IMR-90 (cell line): ENCODE data around the gene PLEKHH2. TPM values are rescaled to one million over a fixed set of nuclear protein-coding genes. Genes with fewer than 3 reads are reported as not detected.

Experiments
- ATAC-seq: fragments of 200-7000 bp; cut with Tn5 transposase; 2 replicates; pipeline ENCODE4 v1.9.1; 2020; ENCODE audit warnings: low read depth, mild to moderate bottlenecking, moderate library complexity
- BruUV-seq: library from RNA; stranded (reverse); fragments of 400-500 nt; replicated peaks from 2 replicates; lab custom pipeline; 2021; lab: Mats Ljungman, UMichigan
- CTCF ChIA-PET: fragments of 300-600 bp; formaldehyde crosslinking; extraction: SDS; loops from one replicate; lab custom pipeline; 2021; ENCODE audit warnings: antibody characterized with exemption; lab: Yijun Ruan, JAX
- POLR2A ChIA-PET: fragments of 300-600 bp; sonication (Branson Sonifier 250); formaldehyde crosslinking; loops from one replicate; lab custom pipeline; 2022; ENCODE audit warnings: antibody characterized with exemption; ENCODE audit not compliant: unreplicated experiment; lab: Charles Lee
- DNase-seq: peaks from one replicate; pipeline ENCODE4 v3.0.0; 2013
- H2AFZ ChIP-seq: replicated peaks from 2 replicates; pipeline ENCODE3; 2013; ENCODE audit warnings: low read length, mild to moderate bottlenecking; ENCODE audit not compliant: poor library complexity
- H2AK5ac ChIP-seq: 2 replicates; pipeline ENCODE4 v1.6.1; 2013; ENCODE audit warnings: low read depth, low read length, inconsistent platforms
- H2AK9ac ChIP-seq: replicated peaks from 2 replicates; pipeline ENCODE3; 2013; ENCODE audit warnings: mild to moderate bottlenecking, low read depth, low read length, moderate library complexity; ENCODE audit not compliant: poor library complexity
- H2BK120ac ChIP-seq: 2 replicates; pipeline ENCODE4 v1.6.1; 2013; ENCODE audit warnings: low read depth, low read length, inconsistent platforms
- H2BK15ac ChIP-seq: 3 replicates; pipeline ENCODE4 v1.6.1; 2013; ENCODE audit warnings: low read depth, low read length, inconsistent platforms
- H2BK20ac ChIP-seq: 2 replicates; pipeline ENCODE4 v1.6.1; 2013; ENCODE audit warnings: low read depth, mild to moderate bottlenecking, inconsistent platforms, low read length, moderate library complexity
- H2BK5ac ChIP-seq: 2 replicates; pipeline ENCODE4 v1.6.1; 2013; ENCODE audit warnings: mild to moderate bottlenecking, low read depth, low read length, inconsistent platforms; ENCODE audit not compliant: poor library complexity, severe bottlenecking
- H3K14ac ChIP-seq: replicated peaks from 2 replicates; pipeline ENCODE4 v1.6.1; 2013; ENCODE audit warnings: low read depth, low read length, inconsistent platforms
- H3K18ac ChIP-seq: 2 replicates; pipeline ENCODE4 v1.6.1; 2013; ENCODE audit warnings: low read depth, low read length, control low read depth
- H3K23ac ChIP-seq: 2 replicates; pipeline ENCODE4 v1.6.1; 2013; ENCODE audit warnings: low read depth, low read length, inconsistent platforms
- H3K27ac ChIP-seq: 2 replicates; pipeline ENCODE4 v1.5.1; 2013; ENCODE audit warnings: mild to moderate bottlenecking, control low read depth, low read length; ENCODE audit not compliant: insufficient read depth
- H3K27me3 ChIP-seq: 2 replicates; pipeline ENCODE4 v1.6.1; 2013; ENCODE audit warnings: low read length; ENCODE audit not compliant: control insufficient read depth, insufficient read depth
- H3K36me3 ChIP-seq: 2 replicates; pipeline ENCODE4 v1.6.1; 2013; ENCODE audit warnings: low read length, mixed read lengths; ENCODE audit not compliant: control insufficient read depth, insufficient read depth
- H3K4ac ChIP-seq: 2 replicates; pipeline ENCODE4 v1.6.1; 2013; ENCODE audit warnings: low read depth, low read length, inconsistent platforms
- H3K4me1 ChIP-seq: 2 replicates; pipeline ENCODE4 v1.6.1; 2013; ENCODE audit warnings: low read length, mixed read lengths; ENCODE audit not compliant: control insufficient read depth, insufficient read depth
- H3K4me2 ChIP-seq: 2 replicates; pipeline ENCODE4 v1.6.1; 2013; ENCODE audit warnings: low read depth, mild to moderate bottlenecking, control low read depth, low read length, moderate library complexity
- H3K4me3 ChIP-seq: 2 replicates; pipeline ENCODE4 v1.5.1; 2013; ENCODE audit warnings: low read depth, mild to moderate bottlenecking, control low read depth, low read length, moderate library complexity; ENCODE audit not compliant: insufficient read depth
- H3K56ac ChIP-seq: 2 replicates; pipeline ENCODE4 v1.6.1; 2013; ENCODE audit warnings: low read length, inconsistent platforms; ENCODE audit not compliant: insufficient read depth; ENCODE audit errors: extremely low read depth
- H3K79me1 ChIP-seq, 2 experiments: 2 replicates each; pipeline ENCODE4 v1.6.1; 2013; ENCODE audit warnings: low read length in 2 of 2, inconsistent platforms in 1 of 2, low read depth in 1 of 2
- H3K9ac ChIP-seq: 2 replicates; pipeline ENCODE4 v1.6.1; 2013; ENCODE audit warnings: low read depth, low read length, control low read depth
- H3K9me1 ChIP-seq: 2 replicates; pipeline ENCODE4 v1.6.1; 2013; ENCODE audit warnings: low read length, inconsistent platforms; ENCODE audit not compliant: insufficient read depth
- H3K9me3 ChIP-seq: 2 replicates; pipeline ENCODE4 v1.6.1; 2013; ENCODE audit warnings: low read length; ENCODE audit not compliant: control insufficient read depth, insufficient read depth
- H4K20me1 ChIP-seq: 2 replicates; pipeline ENCODE4 v1.6.1; 2013; ENCODE audit warnings: low read length, inconsistent platforms; ENCODE audit not compliant: insufficient read depth
- H4K5ac ChIP-seq: 2 replicates; pipeline ENCODE4 v1.6.1; 2013; ENCODE audit warnings: mild to moderate bottlenecking, low read depth, low read length, control low read depth
- H4K8ac ChIP-seq, 2 experiments: 2 replicates each; pipeline ENCODE4 v1.6.1; 2013; ENCODE audit warnings: low read depth in 2 of 2, low read length in 2 of 2, control low read depth in 1 of 2, inconsistent platforms in 1 of 2
- H4K91ac ChIP-seq: 2 replicates; pipeline ENCODE4 v1.6.1; 2013; ENCODE audit warnings: low read depth, low read length, inconsistent platforms; ENCODE audit not compliant: insufficient read depth
- BHLHE40 ChIP-seq: fragments of 150-350 bp; IDR thresholded peaks from 2 replicates; pipeline ENCODE4 v1.6.1; 2016; ENCODE audit warnings: mild to moderate bottlenecking, low read depth, low read length
- CEBPB ChIP-seq: IDR thresholded peaks from 2 replicates; pipeline ENCODE4 v1.6.1; 2012; ENCODE audit warnings: low read depth, low read length, improper control_type of control experiment
- ELK1 ChIP-seq: fragments of 150-350 bp; IDR thresholded peaks from 2 replicates; pipeline ENCODE4 v1.6.1; 2016; ENCODE audit warnings: low read depth, mild to moderate bottlenecking, low read length, moderate library complexity, borderline replicate concordance
- FOS ChIP-seq: fragments of 150-350 bp; IDR thresholded peaks from 2 replicates; pipeline ENCODE4 v1.6.1; 2016; ENCODE audit warnings: low read depth, low read length
- MAZ ChIP-seq: IDR thresholded peaks from 2 replicates; pipeline ENCODE4 v1.6.1; 2012; ENCODE audit warnings: low read depth, mild to moderate bottlenecking, low read length, improper control_type of control experiment, moderate library complexity, borderline replicate concordance
- MXI1 ChIP-seq: IDR thresholded peaks from 2 replicates; pipeline ENCODE4 v1.6.1; 2012; ENCODE audit warnings: low read depth, mild to moderate bottlenecking, low read length, moderate library complexity, borderline replicate concordance
- NFE2L2 ChIP-seq: fragments of 150-350 bp; IDR thresholded peaks from 2 replicates; pipeline ENCODE4 v1.6.1; 2016; ENCODE audit warnings: low read depth, mild to moderate bottlenecking, low read length
- POLR2A ChIP-seq: IDR thresholded peaks from 2 replicates; pipeline ENCODE4 v1.6.1; 2012; ENCODE audit warnings: mild to moderate bottlenecking, low read depth, low read length
- RAD21 ChIP-seq: IDR thresholded peaks from 2 replicates; pipeline ENCODE4 v1.6.1; 2012; ENCODE audit warnings: low read length, improper control_type of control experiment
- RCOR1 ChIP-seq: IDR thresholded peaks from 2 replicates; pipeline ENCODE4 v1.6.1; 2012; ENCODE audit warnings: mild to moderate bottlenecking, low read length, improper control_type of control experiment; ENCODE audit not compliant: insufficient replicate concordance
- SMC3 ChIP-seq: fragments of 150-350 bp; IDR thresholded peaks from 2 replicates; pipeline ENCODE4 v1.6.1; 2016; ENCODE audit warnings: low read depth, mild to moderate bottlenecking, antibody characterized with exemption, low read length, moderate library complexity
- WGBS, 2 experiments: methylation state at CpG; one replicate each; pipeline versions ENCODE4 v1.1.5 to v1.1.7; 2013; ENCODE audit warnings: missing lambda C conversion rate in 2 of 2; ENCODE audit not compliant: insufficient read length in 1 of 2; ENCODE audit errors: extremely low coverage in 2 of 2; 5-methylcytosine and 5-hydroxymethylcytosine counted together
- dilution Hi-C: fragments of 300-500 bp; cut with HindIII; formaldehyde crosslinking; loops from one replicate; pipeline ENCODE4 v1.14.3; 2018; ENCODE audit warnings: low sequenced_read_pairs; ENCODE audit not compliant: unreplicated experiment
- in situ Hi-C: fragments of 300-500 bp; cut with MboI; formaldehyde crosslinking; loops from 3 replicates; pipeline ENCODE4 v1.14.3; 2019; ENCODE audit warnings: low sequenced_read_pairs, inconsistent platforms, mixed read lengths
- intact Hi-C: fragments of 100-400 bp; cut with micrococcal nuclease; formaldehyde crosslinking; loops from 2 replicates; pipeline ENCODE4 v1.10.0; 2022
- polyA plus RNA-seq, 3 experiments: library from polyadenylated mRNA; depleted of rRNA; stranded (reverse); fragments of >200 nt; gene quantifications; 2 replicates each; pipeline ENCODE4 v1.2.3, GENCODE V29; 2012; ENCODE audit warnings: low replicate concordance in 1 of 3
- total RNA-seq: library from RNA; depleted of rRNA; stranded (reverse); fragments of >200 nt; gene quantifications from 2 replicates; pipeline ENCODE4 v1.2.3, GENCODE V29; 2012
- TF ChIP-seq, protein P1 (sequence below): fragments of 150-350 bp; IDR thresholded peaks from 2 replicates; pipeline ENCODE4 v1.6.1; 2017; ENCODE audit warnings: mild to moderate bottlenecking, antibody characterized with exemption, low read length, low read depth

Gene PLEKHH2
- total and polyA plus RNA-seq, 2 of the 4 experiments (the other 2 are of a cell fraction) = 2.0 to 3.3 TPM

GRCh38 chr2:43790147-43790546 lies 153.1 kb downstream of the PLEKHH2 start:
- WGBS, 2 experiments = no CpG with 5 or more reads among the region's 5 CpGs
- CTCF ChIA-PET = interaction anchor here (0.6 to 0.9 kb wide), 3 partner anchors 15 to 185 kb away, joined by 3 read pairs; no protein-coding TSS in a partner anchor
- POLR2A ChIA-PET = no interaction called here

More at GRCh38 chr2:43790147-43790546, 153.1 kb downstream of the PLEKHH2 start:
- TF ChIP-seq NFE2L2 = no peak
- TF ChIP-seq, protein P1, sequence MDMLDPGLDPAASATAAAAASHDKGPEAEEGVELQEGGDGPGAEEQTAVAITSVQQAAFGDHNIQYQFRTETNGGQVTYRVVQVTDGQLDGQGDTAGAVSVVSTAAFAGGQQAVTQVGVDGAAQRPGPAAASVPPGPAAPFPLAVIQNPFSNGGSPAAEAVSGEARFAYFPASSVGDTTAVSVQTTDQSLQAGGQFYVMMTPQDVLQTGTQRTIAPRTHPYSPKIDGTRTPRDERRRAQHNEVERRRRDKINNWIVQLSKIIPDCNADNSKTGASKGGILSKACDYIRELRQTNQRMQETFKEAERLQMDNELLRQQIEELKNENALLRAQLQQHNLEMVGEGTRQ = no peak
- no peak for TF ChIP-seq MAZ
- TF ChIP-seq BHLHE40 = no peak
- no peak for TF ChIP-seq FOS
- no peak for TF ChIP-seq RAD21
- TF ChIP-seq RCOR1 = no peak
- TF ChIP-seq POLR2A = no peak
- TF ChIP-seq ELK1 = no peak
- no peak for TF ChIP-seq CEBPB
- TF ChIP-seq SMC3 = no peak
- no peak for TF ChIP-seq MXI1
- H3K9me3 ChIP-seq = no peaks in the 10 kb centered on the region
- no peak overlapping the region for H3K14ac ChIP-seq
- H2AK5ac ChIP-seq = no peak overlapping the region
- no peak overlapping the region for H2BK20ac ChIP-seq
- no peak overlapping the region for H4K91ac ChIP-seq
- no peaks in the 10 kb centered on the region for H3K9me1 ChIP-seq
- H4K5ac ChIP-seq = no peak overlapping the region
- H3K36me3 ChIP-seq = 0 out of 2 replicates have a peak, but pooled peaks cover 2% of the 10 kb centered on the region
- intact Hi-C loops = no loop called here
- H3K79me1 ChIP-seq = no peaks in the 10 kb centered on the region
- no peak overlapping the region for H3K4me2 ChIP-seq
- H3K9ac ChIP-seq = no peak overlapping the region
- no peaks in the 10 kb centered on the region for H4K20me1 ChIP-seq
- no peak overlapping the region for H2AK9ac ChIP-seq
- H2BK5ac ChIP-seq = no peak overlapping the region
- DNase-seq (peak; percentile 21), ATAC-seq (no peak)
- H3K4me3 ChIP-seq = no peak overlapping the region
- H3K56ac ChIP-seq = no peak overlapping the region
- BruUV-seq = no TSS peak
- dilution Hi-C loops = no loop called here
- H2AFZ ChIP-seq = no peak overlapping the region
- no peak overlapping the region for H3K23ac ChIP-seq
- no peak overlapping the region for H3K18ac ChIP-seq
- no peak overlapping the region for H2BK120ac ChIP-seq
- H3K4ac ChIP-seq = no peak overlapping the region
- in situ Hi-C loops = no loop called here
- H3K4me1 ChIP-seq = peaks cover 3% of the 10 kb centered on the region; the same call in 1 of the 2 replicates
- H3K27ac ChIP-seq = no peak overlapping the region
- no peaks in the 10 kb centered on the region for H3K27me3 ChIP-seq
- no peak overlapping the region for H2BK15ac ChIP-seq
- H4K8ac ChIP-seq = no peak overlapping the region
